Stimulated activated CD8-positive, alpha-beta memory T cell treated with anti-CD3 and anti-CD28 coated beads, Interleukin-7, amount 100 ng/mL, for 48 hours (primary cell): ENCODE data around the gene FMN1.

Experiments used
- DNase-seq, 2 donors: peaks; one replicate each; pipeline ENCODE4 v3.0.0-alpha.2; 2020; ENCODE audit warnings: low read depth in 1 of 2; ENCODE audit errors: extremely low read depth in 1 of 2

FMN1 gene

DNA sequence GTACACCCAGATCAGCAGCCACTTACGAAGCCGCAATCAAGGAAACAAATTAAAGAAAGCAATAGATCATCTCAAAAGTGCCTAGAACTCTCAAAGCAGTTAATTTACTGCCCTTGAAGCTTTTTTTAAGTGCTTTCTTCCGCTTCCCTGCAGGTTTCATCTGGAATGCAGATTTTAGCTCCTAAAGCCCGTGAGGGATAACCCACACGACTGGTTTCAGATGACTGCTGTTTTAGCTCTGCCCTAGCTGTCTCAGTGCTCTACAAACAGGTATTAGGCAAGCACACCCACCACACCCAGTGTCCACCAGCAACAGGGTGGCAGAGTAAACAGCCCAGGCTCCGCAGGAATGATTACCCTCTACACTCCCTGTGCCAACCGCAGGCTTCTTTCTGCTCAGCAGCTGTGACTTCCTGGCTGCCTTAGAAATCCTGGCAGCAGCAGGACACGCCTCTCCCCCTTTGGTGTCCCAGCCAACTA is 126.0 kb downstream of the FMN1 start:
- DNase-seq = no peak

DNA sequence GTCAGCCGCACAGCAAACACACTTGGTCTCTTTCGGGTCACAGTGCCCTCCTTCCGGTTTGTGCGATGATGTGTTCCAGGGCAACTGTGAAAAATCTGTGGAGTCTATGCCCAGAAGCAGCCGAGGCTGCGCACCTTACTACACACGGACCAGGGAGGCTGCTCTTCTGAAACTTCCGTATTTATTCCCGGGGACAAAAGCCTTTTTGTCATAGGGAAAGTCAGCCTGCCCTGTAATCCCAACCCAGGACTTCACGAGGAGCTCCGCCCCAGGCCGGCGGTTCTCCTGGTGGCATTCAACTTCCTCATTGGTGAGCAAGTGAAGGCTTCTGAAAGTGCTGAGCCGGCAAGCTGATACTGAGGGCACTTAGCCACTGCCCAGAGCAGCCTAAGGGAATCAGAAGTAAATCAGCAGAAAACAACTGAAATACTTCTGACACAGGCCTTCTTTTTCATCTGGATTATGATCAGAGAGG is 126.5 kb downstream of the FMN1 start:
- peak in 1 of 2 donors; percentile 4 for DNase-seq

GRCh38 chr15:33067456-33067855 is 127.1 kb downstream of the FMN1 start:
- no peak for DNase-seq

GRCh38 chr15:33066584-33066983 is 127.9 kb downstream of the FMN1 start:
- no peak for DNase-seq

DNA sequence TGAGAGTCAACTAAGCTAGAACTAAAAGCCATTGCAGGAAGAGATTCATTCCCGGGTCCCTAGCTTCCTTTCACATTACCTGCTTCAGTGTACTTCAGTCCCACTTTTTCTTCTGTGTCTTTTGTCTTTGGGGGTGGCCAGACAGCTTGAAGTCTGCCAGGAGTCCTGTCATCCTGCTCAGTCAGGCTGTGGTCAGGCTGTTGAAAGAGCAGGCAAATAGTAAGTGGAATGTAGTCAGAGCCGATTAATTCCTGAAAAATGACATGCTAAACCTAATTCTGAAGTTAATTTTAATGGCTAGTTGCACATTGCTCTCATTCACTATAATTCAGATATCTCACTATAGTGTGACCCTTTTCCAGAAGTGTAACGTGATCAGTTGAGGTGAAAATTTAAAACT is 129.6 kb downstream of the FMN1 start:
- no peak for DNase-seq

DNA sequence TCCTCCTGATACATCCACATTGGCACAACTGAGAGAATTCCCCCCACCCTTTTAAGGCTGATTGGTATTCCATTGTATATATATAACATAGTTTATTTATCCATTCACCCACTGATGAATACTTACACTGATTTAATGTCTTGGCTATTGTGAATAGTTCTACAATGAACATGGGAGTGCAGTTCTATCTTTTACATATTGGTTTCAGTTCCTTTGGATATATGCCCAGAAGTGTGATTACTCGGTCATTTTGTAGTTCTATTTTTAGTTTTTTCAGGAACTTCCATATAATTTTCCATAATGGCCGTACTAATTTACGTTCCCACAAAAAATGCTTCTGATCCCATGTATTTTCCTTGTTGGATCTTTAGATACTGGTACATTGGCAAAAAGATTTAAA is 135.3 kb downstream of the FMN1 start:
- DNase-seq = no peak

DNA sequence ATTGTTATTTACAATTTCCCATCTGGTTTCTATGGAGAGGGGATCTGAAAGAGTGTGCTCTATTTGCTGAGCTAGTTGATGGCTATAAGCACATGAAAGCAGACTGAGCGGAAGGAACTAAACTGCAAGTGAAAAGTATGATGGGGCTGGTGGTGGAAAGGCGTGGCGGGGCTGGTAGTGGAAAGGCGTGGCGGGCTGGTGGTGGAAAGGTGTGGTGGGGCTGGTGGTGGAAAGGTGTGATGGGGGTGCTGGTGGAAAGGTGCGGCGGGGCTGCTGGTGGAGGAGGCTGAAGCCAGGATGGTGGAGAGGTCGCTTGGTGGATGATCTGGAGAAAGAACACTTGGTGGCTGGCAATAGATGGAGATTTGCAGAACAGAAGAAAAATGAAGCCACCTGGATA is 136.7 kb downstream of the FMN1 start:
- no peak for DNase-seq

- no peak for DNase-seq
Measured at GRCh38 chr15:33055962-33056361, 138.6 kb downstream of the FMN1 start.

- no peak for DNase-seq
Measured at GRCh38 chr15:33051528-33051927, 143.0 kb downstream of the FMN1 start.

DNA sequence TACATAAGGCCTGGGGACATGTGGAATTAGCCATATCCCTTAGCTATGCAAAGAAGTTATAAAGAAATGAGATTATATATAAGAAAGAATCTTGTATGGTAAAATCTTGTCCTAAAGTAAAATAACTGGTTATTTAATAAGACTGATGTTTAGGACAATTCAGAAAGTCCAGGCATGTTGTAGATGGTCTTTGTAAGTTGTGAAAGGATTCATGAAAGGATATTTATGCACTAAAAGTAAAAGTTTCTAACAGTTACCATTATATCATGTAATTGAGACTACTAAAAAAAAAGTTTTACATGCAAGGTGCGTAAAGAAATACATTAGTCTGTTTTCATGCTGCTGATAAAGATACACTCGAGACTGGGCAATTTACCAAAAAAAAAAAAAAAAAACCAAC is 146.3 kb downstream of the FMN1 start:
- no peak for DNase-seq

DNA sequence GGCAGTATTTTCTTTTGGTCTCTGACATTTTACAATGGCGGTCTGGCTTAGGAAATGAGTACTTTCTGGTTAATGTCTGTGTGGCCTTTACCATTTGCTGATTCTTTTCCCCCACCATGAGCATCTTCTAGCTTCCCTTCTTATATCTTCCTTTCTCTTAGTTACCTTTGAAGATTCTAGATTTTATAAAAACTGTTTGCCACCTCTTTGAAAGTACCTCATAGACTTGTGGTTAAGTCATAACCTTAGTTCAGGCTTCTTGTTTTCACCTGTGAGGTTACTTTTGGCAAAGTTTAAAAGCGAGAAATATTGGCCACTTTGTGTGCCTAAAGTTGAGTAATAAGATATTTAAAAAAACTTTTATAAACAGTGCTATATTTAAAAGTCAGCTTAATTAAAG is 147.4 kb downstream of the FMN1 start:
- DNase-seq = no peak

DNA sequence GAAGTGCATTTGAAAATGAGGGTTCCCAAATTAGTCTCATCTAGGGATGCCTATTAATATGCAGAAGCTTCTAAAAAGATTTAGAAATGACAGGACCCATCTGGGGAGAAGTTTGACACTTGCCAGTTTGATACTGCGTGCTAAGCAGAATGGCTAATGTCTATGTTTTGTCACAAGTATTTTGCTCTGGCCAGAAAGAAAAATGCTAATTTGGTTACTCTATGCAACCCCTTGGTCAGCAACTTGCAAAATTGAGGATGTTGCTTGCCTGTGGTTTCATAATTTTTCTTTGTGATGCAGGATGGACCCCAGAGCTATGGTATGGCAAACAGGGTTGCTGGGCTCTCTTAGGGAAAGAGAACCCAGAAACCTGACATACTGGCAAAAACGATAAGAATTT is 148.2 kb downstream of the FMN1 start:
- no peak for DNase-seq

DNA sequence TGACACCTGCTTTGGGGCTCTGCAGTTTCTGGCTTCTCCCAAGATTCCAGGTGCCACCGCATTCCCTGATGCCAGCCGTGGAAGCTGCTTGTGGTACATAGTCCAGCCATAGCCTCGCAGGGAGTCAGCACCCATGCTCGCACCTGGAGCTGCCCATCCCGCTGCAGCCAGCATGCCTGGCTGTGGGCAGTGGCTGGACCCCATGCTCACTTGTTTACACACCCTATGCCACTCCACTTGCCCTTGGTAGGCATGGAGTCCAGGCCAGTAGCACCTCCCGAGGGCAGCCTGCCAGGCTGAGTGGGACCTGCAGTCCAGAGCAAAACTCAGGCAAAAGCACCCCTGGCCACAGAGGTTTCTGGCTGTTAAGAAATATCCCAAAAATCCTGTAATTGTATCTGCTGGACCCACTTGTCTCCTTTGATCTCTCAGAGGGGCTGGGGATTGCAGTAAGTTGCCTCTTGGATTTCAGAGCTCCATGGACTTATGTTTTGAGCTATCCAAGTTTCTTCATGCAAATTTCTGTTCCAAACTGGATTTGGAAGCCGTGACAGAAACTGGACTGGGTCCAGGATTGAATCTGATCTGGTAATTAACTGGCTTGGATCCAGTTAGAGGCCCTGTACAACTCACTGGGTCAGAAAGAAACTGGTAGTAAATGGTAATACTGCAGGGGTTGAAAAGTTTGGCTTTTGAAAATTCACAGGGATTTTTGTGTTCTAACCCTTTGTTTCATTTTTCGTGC is 149.3 kb downstream of the FMN1 start:
- no peak for DNase-seq

DNA sequence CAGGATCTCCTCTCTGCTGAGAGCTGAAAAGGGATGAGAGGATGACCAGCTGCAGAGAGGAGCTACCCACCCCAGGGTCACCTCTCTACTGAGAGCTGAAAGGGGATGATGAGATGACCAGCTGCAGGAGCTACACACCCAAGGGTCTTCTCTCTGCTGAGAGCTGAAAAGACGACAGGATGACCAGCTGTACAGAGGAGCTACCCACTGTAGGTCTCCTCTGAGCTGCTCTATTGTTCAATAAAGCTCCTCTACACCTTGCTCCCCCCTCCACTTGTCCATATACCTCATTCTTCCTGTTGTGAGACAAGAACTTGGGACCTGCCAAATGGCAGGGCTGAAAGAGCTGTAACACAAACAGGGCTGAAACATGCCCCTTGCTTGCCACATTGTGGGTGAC is 149.9 kb downstream of the FMN1 start:
- no peak for DNase-seq

DNA sequence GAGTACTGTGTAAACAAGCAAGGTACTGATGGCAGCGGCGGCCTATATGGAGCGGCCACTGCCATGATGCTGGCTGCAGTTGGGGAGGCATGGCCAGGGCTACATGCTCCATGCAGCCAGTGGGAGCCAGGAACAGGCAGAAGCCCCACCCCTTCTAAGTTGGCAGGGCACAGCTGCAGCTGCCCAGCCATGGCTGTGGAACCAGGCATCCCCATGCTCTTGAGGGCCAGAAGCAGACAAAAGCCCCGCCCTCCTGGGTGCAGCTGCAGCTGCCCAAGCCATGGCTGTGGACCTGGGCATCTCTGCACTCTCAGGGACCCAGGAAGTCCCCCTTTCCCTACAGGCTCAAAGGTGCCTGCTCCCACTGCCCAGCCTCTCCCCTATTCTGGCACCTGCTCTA is 150.9 kb downstream of the FMN1 start:
- DNase-seq = no peak

- DNase-seq = no peak
Measured at GRCh38 chr15:33040496-33040895, 154.0 kb downstream of the FMN1 start.

- no peak for DNase-seq
Measured at GRCh38 chr15:33034588-33034987, 159.9 kb downstream of the FMN1 start.

DNA sequence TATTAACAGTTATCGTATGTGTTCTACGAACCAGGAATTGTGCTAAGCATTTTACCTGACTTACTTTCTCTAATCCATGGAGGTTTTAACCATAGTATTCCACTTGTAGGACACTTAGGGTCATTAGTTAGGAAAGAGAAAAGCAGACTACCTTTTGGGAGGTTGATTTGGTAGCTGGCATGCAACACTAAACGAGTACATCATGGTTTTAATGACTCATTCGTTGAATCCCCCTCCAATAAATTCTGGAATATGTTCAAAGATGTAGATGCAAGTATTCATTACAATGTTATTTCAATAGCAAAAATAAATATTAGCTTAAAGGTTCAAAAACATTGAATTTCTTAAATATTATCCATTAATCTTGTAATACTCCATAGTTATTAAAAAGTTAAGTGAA is 162.5 kb downstream of the FMN1 start:
- no peak for DNase-seq

- no peak for DNase-seq
Measured at GRCh38 chr15:33031324-33031821, 163.1 kb downstream of the FMN1 start.

GRCh38 chr15:33030315-33030714 is 164.2 kb downstream of the FMN1 start:
- no peak for DNase-seq

DNA sequence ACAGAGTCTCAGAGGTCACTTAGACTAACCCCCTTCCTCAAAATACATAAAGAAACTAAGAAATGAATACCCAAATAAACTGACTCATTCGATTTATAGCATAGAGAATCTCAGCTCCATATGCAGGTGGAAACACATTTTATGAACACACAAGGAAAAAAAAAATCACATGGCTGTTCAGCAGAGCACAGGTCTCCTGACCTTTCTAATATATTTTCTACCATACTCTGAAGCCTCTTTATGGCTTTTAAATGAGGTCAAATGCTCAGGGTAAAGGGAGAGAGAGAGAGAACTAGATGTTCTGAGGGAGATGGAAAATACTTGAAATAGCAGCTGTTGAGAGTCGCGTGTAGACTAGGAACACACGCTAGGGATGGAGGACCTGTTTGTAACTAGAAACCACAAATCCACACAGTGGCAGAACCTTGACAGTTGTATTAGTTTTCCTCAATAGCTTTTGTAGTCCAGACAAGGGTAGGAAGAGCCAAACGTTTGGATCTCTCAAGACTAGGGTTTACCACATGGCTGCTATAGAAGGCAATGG is 165.3 kb downstream of the FMN1 start:
- DNase-seq = no peak

- no peak for DNase-seq
Measured at GRCh38 chr15:33028495-33028894, 166.0 kb downstream of the FMN1 start.
